ENCODE results near the gene DEFB113. TPM values are rescaled to one million over a fixed set of nuclear protein-coding genes. Genes with fewer than 3 reads are reported as not detected.

Gene DEFB113
- total RNA-seq, 4 donors from 2014 or later = not detected

GRCh38 chr6:49966823-49967222 is 2.6 kb downstream of the DEFB113 start:
- Histone ChIP-seq H3K36me3 (no peaks in the 10 kb centered on the region), H3K27me3 (no peaks in the 10 kb centered on the region), H3K27ac (no peak overlapping the region), H3K9me3 (no peaks in the 10 kb centered on the region), H3K4me1 (no peaks in the 10 kb centered on the region), H3K4me3 (no peak overlapping the region)
- no peak for DNase-seq
- TF ChIP-seq POLR2A (IDR thresholded peaks at IDR 0.05) = no peak
- TF ChIP-seq, protein P1, sequence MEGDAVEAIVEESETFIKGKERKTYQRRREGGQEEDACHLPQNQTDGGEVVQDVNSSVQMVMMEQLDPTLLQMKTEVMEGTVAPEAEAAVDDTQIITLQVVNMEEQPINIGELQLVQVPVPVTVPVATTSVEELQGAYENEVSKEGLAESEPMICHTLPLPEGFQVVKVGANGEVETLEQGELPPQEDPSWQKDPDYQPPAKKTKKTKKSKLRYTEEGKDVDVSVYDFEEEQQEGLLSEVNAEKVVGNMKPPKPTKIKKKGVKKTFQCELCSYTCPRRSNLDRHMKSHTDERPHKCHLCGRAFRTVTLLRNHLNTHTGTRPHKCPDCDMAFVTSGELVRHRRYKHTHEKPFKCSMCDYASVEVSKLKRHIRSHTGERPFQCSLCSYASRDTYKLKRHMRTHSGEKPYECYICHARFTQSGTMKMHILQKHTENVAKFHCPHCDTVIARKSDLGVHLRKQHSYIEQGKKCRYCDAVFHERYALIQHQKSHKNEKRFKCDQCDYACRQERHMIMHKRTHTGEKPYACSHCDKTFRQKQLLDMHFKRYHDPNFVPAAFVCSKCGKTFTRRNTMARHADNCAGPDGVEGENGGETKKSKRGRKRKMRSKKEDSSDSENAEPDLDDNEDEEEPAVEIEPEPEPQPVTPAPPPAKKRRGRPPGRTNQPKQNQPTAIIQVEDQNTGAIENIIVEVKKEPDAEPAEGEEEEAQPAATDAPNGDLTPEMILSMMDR (IDR thresholded peaks at IDR 0.05) = no peak

- H3K9me3 ChIP-seq = no peaks in the 10 kb centered on the region
- H3K36me3 ChIP-seq = no peaks in the 10 kb centered on the region
- H3K4me3 ChIP-seq = no peak overlapping the region
- TF ChIP-seq, protein P1 (IDR thresholded peaks at IDR 0.05) = no peak
- TF ChIP-seq POLR2A (IDR thresholded peaks at IDR 0.05) = no peak
- DNase-seq = no peak
- no peak overlapping the region for H3K27ac ChIP-seq
- H3K27me3 ChIP-seq = no peaks in the 10 kb centered on the region
- no peaks in the 10 kb centered on the region for H3K4me1 ChIP-seq
These were observed 3.1 kb downstream of the DEFB113 start for GRCh38 chr6:49966334-49966733.

GRCh38 chr6:49964064-49964463 is 5.4 kb downstream of the DEFB113 start, which contains the start of gene DEFB114:
TSS of gene DEFB114 (minus strand) at chr6:49964164. CDS start at chr6:49964105, 59 bp downstream.
- no peak within 1 kb of the TSS for H3K4me3 ChIP-seq
- DNase-seq = no peak
- H3K4me1 ChIP-seq = no peaks in the 10 kb centered on the region
- H3K9me3 ChIP-seq = no peaks in the 10 kb centered on the region
- no peaks in the 10 kb centered on the region for H3K36me3 ChIP-seq
- H3K27ac ChIP-seq = no peak within 1 kb of the TSS
- TF ChIP-seq, protein P1 (IDR thresholded peaks at IDR 0.05) = no peak
- TF ChIP-seq POLR2A (IDR thresholded peaks at IDR 0.05) = no peak
- H3K27me3 ChIP-seq = no peaks in the 10 kb centered on the region

DNA sequence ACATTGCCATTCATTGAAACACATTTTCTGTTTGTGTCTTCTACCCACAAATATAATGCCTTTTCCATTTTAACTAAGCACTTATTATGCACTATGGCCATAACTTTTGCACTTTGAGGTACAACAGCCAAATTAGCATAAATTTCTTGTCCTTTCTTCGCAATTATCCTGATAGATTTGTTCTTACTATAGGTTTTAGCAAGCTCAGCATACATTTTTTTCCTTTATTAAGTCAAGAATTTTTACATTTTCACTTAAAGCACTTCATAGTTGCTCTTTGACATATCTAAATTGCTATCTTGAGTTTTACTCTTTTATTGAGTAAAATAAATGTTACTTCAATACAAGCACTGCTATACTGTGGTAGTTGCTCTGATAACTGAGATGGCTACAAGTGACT is 11.2 kb downstream of the DEFB113 start:
- DNase-seq = no peak
- H3K4me3 ChIP-seq = no peak overlapping the region
- TF ChIP-seq POLR2A (IDR thresholded peaks at IDR 0.05) = no peak
- TF ChIP-seq, protein P1 (IDR thresholded peaks at IDR 0.05) = no peak

GRCh38 chr6:49955847-49956246 is 13.6 kb downstream of the DEFB113 start:
- Histone ChIP-seq H3K27me3 (no peaks in the 10 kb centered on the region), H3K4me1 (no peaks in the 10 kb centered on the region), H3K4me3 (no peak overlapping the region), H3K27ac (no peak overlapping the region), H3K36me3 (no peaks in the 10 kb centered on the region), H3K9me3 (no peaks in the 10 kb centered on the region)
- no peak for DNase-seq
- TF ChIP-seq, protein P1 (IDR thresholded peaks at IDR 0.05) = no peak
- TF ChIP-seq POLR2A (IDR thresholded peaks at IDR 0.05) = no peak

More for the DNA sequence above, 11.2 kb downstream of the DEFB113 start:
- Histone ChIP-seq H3K27ac (no peak overlapping the region), H3K27me3 (no peaks in the 10 kb centered on the region), H3K9me3 (no peaks in the 10 kb centered on the region), H3K4me1 (no peaks in the 10 kb centered on the region), H3K36me3 (no peaks in the 10 kb centered on the region)

GRCh38 chr6:49951926-49952325 is 17.5 kb downstream of the DEFB113 start:
- H3K4me1 ChIP-seq = no peaks in the 10 kb centered on the region
- H3K27ac ChIP-seq = no peak overlapping the region
- TF ChIP-seq POLR2A (IDR thresholded peaks at IDR 0.05) = no peak
- TF ChIP-seq, protein P1 (IDR thresholded peaks at IDR 0.05) = no peak
- H3K9me3 ChIP-seq = no peaks in the 10 kb centered on the region
- no peaks in the 10 kb centered on the region for H3K27me3 ChIP-seq
- no peak overlapping the region for H3K4me3 ChIP-seq
- no peaks in the 10 kb centered on the region for H3K36me3 ChIP-seq
- no peak for DNase-seq
